Fibroblast of pulmonary artery (primary cell): ENCODE results near the gene LPGAT1.

Experiments
- DNase-seq: peaks from one replicate; pipeline ENCODE4 v3.0.0-alpha.2; 2010; ENCODE audit warnings: low read depth
- H3K4me3 ChIP-seq: replicated peaks from 2 replicates; pipeline ENCODE4 v1.5.1; 2011; ENCODE audit warnings: low read depth, mild to moderate bottlenecking, control low read depth, low read length, moderate library complexity
- TF ChIP-seq, protein P1 (sequence below): IDR thresholded peaks from 2 replicates; pipeline ENCODE4 v1.5.1; 2011; ENCODE audit warnings: mild to moderate bottlenecking, control low read depth, low read length, inconsistent platforms; ENCODE audit errors: missing control alignments

The LPGAT1 gene

GRCh38 chr1:211811848-211812247, 18.7 kb downstream of the LPGAT1 start:
- DNase-seq: no peak
- no peak overlapping the region for H3K4me3 ChIP-seq
- TF ChIP-seq, protein P1, sequence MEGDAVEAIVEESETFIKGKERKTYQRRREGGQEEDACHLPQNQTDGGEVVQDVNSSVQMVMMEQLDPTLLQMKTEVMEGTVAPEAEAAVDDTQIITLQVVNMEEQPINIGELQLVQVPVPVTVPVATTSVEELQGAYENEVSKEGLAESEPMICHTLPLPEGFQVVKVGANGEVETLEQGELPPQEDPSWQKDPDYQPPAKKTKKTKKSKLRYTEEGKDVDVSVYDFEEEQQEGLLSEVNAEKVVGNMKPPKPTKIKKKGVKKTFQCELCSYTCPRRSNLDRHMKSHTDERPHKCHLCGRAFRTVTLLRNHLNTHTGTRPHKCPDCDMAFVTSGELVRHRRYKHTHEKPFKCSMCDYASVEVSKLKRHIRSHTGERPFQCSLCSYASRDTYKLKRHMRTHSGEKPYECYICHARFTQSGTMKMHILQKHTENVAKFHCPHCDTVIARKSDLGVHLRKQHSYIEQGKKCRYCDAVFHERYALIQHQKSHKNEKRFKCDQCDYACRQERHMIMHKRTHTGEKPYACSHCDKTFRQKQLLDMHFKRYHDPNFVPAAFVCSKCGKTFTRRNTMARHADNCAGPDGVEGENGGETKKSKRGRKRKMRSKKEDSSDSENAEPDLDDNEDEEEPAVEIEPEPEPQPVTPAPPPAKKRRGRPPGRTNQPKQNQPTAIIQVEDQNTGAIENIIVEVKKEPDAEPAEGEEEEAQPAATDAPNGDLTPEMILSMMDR: no peak

GRCh38 chr1:211811126-211811525, 19.4 kb downstream of the LPGAT1 start:
- DNase-seq: peak; percentile 37
- no peak overlapping the region for H3K4me3 ChIP-seq
- TF ChIP-seq, protein P1: no peak

- TF ChIP-seq, protein P1: no peak
- no peak overlapping the region for H3K4me3 ChIP-seq
- DNase-seq: no peak
Observed at GRCh38 chr1:211808475-211808874, 22.1 kb downstream of the LPGAT1 start.

- DNase-seq: no peak
- TF ChIP-seq, protein P1: no peak
- H3K4me3 ChIP-seq: no peak overlapping the region
Observed at GRCh38 chr1:211804915-211805314, 25.6 kb downstream of the LPGAT1 start.

DNA sequence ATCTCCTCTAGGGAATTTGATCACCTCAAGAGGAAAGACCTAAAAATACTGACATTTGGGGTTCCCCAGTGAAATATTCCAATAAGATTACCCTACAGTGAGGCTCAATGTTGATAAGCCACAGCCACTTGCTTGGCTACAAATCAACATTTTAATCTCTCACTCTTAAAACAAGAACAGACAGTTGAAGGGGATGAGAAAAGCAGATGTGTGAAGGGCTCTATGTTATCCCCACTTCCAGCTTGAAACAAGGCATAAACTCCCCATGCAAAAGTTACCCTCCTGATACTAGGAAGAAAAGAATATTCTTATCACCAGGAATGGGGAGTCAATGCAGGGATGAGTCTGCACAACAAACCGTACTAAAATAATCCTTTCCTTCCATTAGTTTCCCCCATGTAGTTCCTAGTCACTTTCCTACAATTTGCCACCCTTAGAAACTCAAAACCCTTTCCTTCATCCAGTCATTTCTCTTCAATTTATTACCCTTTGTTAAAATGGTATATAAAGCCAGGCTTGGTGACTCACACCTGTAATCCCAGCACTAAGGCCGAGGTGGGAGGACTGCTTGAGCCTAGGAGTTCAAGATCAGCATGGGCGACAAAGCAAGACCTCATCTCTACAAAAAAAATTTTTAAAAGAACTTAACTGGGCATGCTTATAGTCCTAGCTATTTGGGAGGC, 29.5 kb downstream of the LPGAT1 start:
- no peak for DNase-seq
- TF ChIP-seq, protein P1: no peak
- no peak overlapping the region for H3K4me3 ChIP-seq

DNA sequence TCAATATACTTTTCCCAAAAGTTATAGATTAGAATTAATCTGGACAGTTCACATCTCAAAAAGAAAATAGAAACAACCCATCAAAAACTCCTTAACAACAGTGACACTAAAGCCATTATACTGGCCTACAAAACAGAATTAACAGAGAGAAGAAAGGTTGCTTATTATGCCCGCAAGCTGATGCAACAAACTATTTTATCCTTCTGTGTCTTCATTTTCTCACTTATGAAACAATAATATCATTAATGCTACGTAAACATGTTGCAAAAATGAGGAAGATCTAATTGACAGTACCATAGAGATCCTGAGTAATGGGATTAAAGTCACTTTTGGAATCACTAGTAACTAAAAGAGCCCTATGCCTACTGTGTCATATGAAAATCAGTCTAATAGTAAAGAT, 32.6 kb downstream of the LPGAT1 start:
- no peak overlapping the region for H3K4me3 ChIP-seq
- TF ChIP-seq, protein P1: no peak
- DNase-seq: no peak

DNA sequence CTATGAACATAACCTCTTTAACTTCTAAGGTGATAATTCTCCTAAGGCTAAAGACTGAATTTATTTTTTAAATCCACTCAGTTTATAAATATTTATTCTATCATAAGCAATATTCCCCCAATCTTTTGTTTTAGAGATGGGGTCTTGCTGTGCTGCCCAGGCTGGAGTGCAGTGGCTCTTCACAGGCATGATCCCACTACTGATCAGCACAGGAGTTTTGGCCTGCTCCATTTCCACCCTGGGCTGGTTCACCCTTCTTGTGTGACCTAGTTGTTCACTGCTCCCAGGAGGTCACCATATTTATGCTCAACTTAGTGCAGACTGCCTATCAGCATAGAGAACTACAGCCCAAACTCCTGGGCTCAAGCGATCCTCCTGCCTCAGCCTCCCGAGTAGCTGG, 38.6 kb downstream of the LPGAT1 start:
- DNase-seq: no peak
- H3K4me3 ChIP-seq: no peak overlapping the region
- TF ChIP-seq, protein P1: no peak
